Measurements from ENCODE around the gene LZTR1. TPM values are rescaled to one million over a fixed set of nuclear protein-coding genes. Genes with fewer than 3 reads are reported as not detected.
A peak's percentile ranks its signal among the peaks of the same experiment; 100 is the strongest.
"Not testable (repeated sequence)": the region's sequence is repeated elsewhere in the genome, so short reads cannot be mapped to it uniquely, and the experiment has no call there.

The LZTR1 gene
- total and polyA plus RNA-seq, 2 experiments from 2014 or later: 29.7 to 80.1 TPM

GRCh38 chr22:20966883-20967696 is 15.0 kb upstream of the LZTR1 start, which contains the start of gene AIFM3:
TSS of gene AIFM3 (plus strand) at chr22:20967255. CDS start at chr22:20967945, 690 bp downstream.
- Histone ChIP-seq H2AFZ (no peak within 1 kb of the TSS), H3K27me3 (replicated peaks; ENCODE audit: insufficient read depth) (peaks cover 7% of the 10 kb centered on the region; the same call in 1 of the 2 replicates), H3K9me2 (ENCODE audit: insufficient read depth) (no peaks in the 10 kb centered on the region), H3K36me3 (ENCODE audit: low read depth) (no peaks in the 10 kb centered on the region), H3K27ac (no peak within 1 kb of the TSS), H3K9me3 (ENCODE audit: low read depth) (no peaks in the 10 kb centered on the region), H4K20me1 (ENCODE audit: insufficient read depth) (no peaks in the 10 kb centered on the region), H3F3A (ENCODE audit: insufficient read depth) (no peaks in the 10 kb centered on the region), H3K4me2 (ENCODE audit: unreplicated experiment) (no peak within 1 kb of the TSS), H3K79me2 (ENCODE audit: insufficient read depth) (no peaks in the 10 kb centered on the region), H3K4me3 (no peak within 1 kb of the TSS), H3K9ac (no peak within 1 kb of the TSS), H3K4me1 (ENCODE audit: insufficient read depth) (no peaks in the 10 kb centered on the region)
- in situ Hi-C loops (cut with MboI): no loop called here
- 54 to 64% methylated on average over 19 to 22 of the region's 22 CpGs for WGBS, 2 experiments (ENCODE audit: low coverage in 1 of 2, low lambda C conversion rate in 2 of 2, missing lambda C conversion rate in 2 of 2)
- no peak for TF ChIP-seq EZH2phosphoT487 (IDR thresholded peaks at IDR 0.05; ENCODE audit: insufficient read depth, low read depth)
- TF ChIP-seq EZH2 (IDR thresholded peaks at IDR 0.05; ENCODE audit: insufficient read depth, poor library complexity, severe bottlenecking): no peak
- DNase-seq: no peak

DNA sequence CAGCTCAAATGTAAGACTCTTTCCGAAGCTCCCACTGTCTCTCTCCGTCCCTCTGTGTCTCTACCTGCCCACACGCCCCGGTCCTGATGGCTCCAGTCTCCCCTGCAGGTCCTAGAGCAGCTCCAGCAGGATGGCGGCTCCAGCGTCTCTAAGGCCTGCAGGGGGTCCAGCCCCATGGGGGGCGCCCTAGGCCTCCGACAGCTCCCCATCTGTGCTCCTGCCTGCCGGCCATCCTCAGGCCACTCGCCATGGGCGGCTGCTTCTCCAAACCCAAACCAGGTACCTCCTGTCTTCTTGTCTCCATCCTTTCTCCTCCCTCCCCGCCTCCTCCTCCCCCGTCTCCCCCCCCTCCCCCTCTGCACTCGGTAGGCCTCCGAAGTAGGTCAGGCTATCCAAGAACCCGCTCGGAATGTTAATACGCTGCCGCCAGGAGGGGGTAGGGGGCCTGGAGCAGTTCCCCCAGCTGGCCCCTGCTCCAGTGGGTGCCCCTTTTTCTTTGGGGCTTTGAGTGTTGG is 14.3 kb upstream of the LZTR1 start:
- no peaks in the 10 kb centered on the region for H3K9me2 ChIP-seq (ENCODE audit: insufficient read depth)
- 68 to 78% methylated on average over 14 to 19 of the region's 19 CpGs for WGBS, 2 experiments (ENCODE audit: low coverage in 1 of 2, low lambda C conversion rate in 2 of 2, missing lambda C conversion rate in 2 of 2)
- H2AFZ ChIP-seq: no peak overlapping the region
- H4K20me1 ChIP-seq (ENCODE audit: insufficient read depth): no peaks in the 10 kb centered on the region
- DNase-seq: no peak
- H3K27me3 ChIP-seq (replicated peaks; ENCODE audit: insufficient read depth): peaks cover 7% of the 10 kb centered on the region; the same call in 1 of the 2 replicates
- in situ Hi-C loops (cut with MboI): no loop called here
- H3K4me2 ChIP-seq (ENCODE audit: unreplicated experiment): no peak overlapping the region
- H3K36me3 ChIP-seq (ENCODE audit: low read depth): no peaks in the 10 kb centered on the region
- no peak for TF ChIP-seq EZH2 (IDR thresholded peaks at IDR 0.05; ENCODE audit: insufficient read depth, poor library complexity, severe bottlenecking)
- TF ChIP-seq EZH2phosphoT487 (IDR thresholded peaks at IDR 0.05; ENCODE audit: insufficient read depth, low read depth): no peak
- no peaks in the 10 kb centered on the region for H3K9me3 ChIP-seq (ENCODE audit: low read depth)
- H3K27ac ChIP-seq: no peak overlapping the region
- H3K79me2 ChIP-seq (ENCODE audit: insufficient read depth): no peaks in the 10 kb centered on the region
- H3K4me1 ChIP-seq (ENCODE audit: insufficient read depth): no peaks in the 10 kb centered on the region
- no peak overlapping the region for H3K9ac ChIP-seq
- H3K4me3 ChIP-seq: no peak overlapping the region
- H3F3A ChIP-seq (ENCODE audit: insufficient read depth): no peaks in the 10 kb centered on the region

GRCh38 chr22:20968281-20968977 is 13.7 kb upstream of the LZTR1 start:
- in situ Hi-C loops (cut with MboI): no loop called here
- H2AFZ ChIP-seq: no peak overlapping the region

GRCh38 chr22:20970939-20971657 is 11.0 kb upstream of the LZTR1 start:
- Histone ChIP-seq H3F3A (ENCODE audit: insufficient read depth) (no peaks in the 10 kb centered on the region), H3K9ac (no peak overlapping the region), H3K79me2 (ENCODE audit: insufficient read depth) (no peaks in the 10 kb centered on the region), H3K36me3 (ENCODE audit: low read depth) (no peaks in the 10 kb centered on the region), H3K9me3 (ENCODE audit: low read depth) (no peaks in the 10 kb centered on the region), H3K4me1 (ENCODE audit: insufficient read depth) (no peaks in the 10 kb centered on the region), H4K20me1 (ENCODE audit: insufficient read depth) (no peaks in the 10 kb centered on the region), H3K4me3 (no peak overlapping the region), H3K9me2 (ENCODE audit: insufficient read depth) (no peaks in the 10 kb centered on the region), H3K4me2 (ENCODE audit: unreplicated experiment) (no peak overlapping the region), H3K27me3 (replicated peaks; ENCODE audit: insufficient read depth) (no peaks in the 10 kb centered on the region), H2AFZ (no peak overlapping the region), H3K27ac (no peak overlapping the region)
- DNase-seq: no peak
- in situ Hi-C loops (cut with MboI): no loop called here
- WGBS, 2 experiments (ENCODE audit: low coverage in 1 of 2, low lambda C conversion rate in 2 of 2, missing lambda C conversion rate in 2 of 2): 44 to 50% methylated on average over 4 of the region's 4 CpGs
- no peak for TF ChIP-seq EZH2 (IDR thresholded peaks at IDR 0.05; ENCODE audit: insufficient read depth, poor library complexity, severe bottlenecking)
- no peak for TF ChIP-seq EZH2phosphoT487 (IDR thresholded peaks at IDR 0.05; ENCODE audit: insufficient read depth, low read depth)

More at GRCh38 chr22:20968281-20968977, 13.7 kb upstream of the LZTR1 start:
- peaks cover 7% of the 10 kb centered on the region; the same call in 1 of the 2 replicates for H3K27me3 ChIP-seq (replicated peaks; ENCODE audit: insufficient read depth)
- no peak for TF ChIP-seq EZH2phosphoT487 (IDR thresholded peaks at IDR 0.05; ENCODE audit: insufficient read depth, low read depth)
- H3K9me3 ChIP-seq (ENCODE audit: low read depth): no peaks in the 10 kb centered on the region
- H3K4me1 ChIP-seq (ENCODE audit: insufficient read depth): no peaks in the 10 kb centered on the region
- H3K4me3 ChIP-seq: no peak overlapping the region
- no peaks in the 10 kb centered on the region for H3K36me3 ChIP-seq (ENCODE audit: low read depth)
- H3K27ac ChIP-seq: no peak overlapping the region
- no peak for DNase-seq
- H3F3A ChIP-seq (ENCODE audit: insufficient read depth): no peaks in the 10 kb centered on the region
- 84 to 90% methylated on average over 6 to 7 of the region's 7 CpGs for WGBS, 2 experiments (ENCODE audit: low coverage in 1 of 2, low lambda C conversion rate in 2 of 2, missing lambda C conversion rate in 2 of 2)
- no peak overlapping the region for H3K4me2 ChIP-seq (ENCODE audit: unreplicated experiment)
- H4K20me1 ChIP-seq (ENCODE audit: insufficient read depth): no peaks in the 10 kb centered on the region
- no peaks in the 10 kb centered on the region for H3K79me2 ChIP-seq (ENCODE audit: insufficient read depth)
- H3K9me2 ChIP-seq (ENCODE audit: insufficient read depth): no peaks in the 10 kb centered on the region
- H3K9ac ChIP-seq: no peak overlapping the region

- H3K79me2 ChIP-seq (ENCODE audit: insufficient read depth); H3K4me3 ChIP-seq; H3K9ac ChIP-seq; H2AFZ ChIP-seq; H3F3A ChIP-seq (ENCODE audit: insufficient read depth); H3K27ac ChIP-seq; H3K9me2 ChIP-seq (ENCODE audit: insufficient read depth); H4K20me1 ChIP-seq (ENCODE audit: insufficient read depth); H3K4me1 ChIP-seq (ENCODE audit: insufficient read depth); H3K9me3 ChIP-seq (ENCODE audit: low read depth); H3K27me3 ChIP-seq (replicated peaks; ENCODE audit: insufficient read depth); in situ Hi-C loops (cut with MboI); H3K4me2 ChIP-seq (ENCODE audit: unreplicated experiment); H3K36me3 ChIP-seq (ENCODE audit: low read depth): not testable (repeated sequence)
- 79 to 83% methylated on average over 11 of the region's 11 CpGs for WGBS, 2 experiments (ENCODE audit: low coverage in 1 of 2, low lambda C conversion rate in 2 of 2, missing lambda C conversion rate in 2 of 2)
- DNase-seq: peak; percentile 30
Measured at GRCh38 chr22:20972014-20972694, 9.9 kb upstream of the LZTR1 start.

Data from GM23248 (cell line).